K562 (cell line): Measurements from ENCODE around the gene ZNHIT1. TPM values are rescaled to one million over a fixed set of nuclear protein-coding genes. Genes with fewer than 3 reads are reported as not detected.

Experiments used
- ATF1 ChIP-seq, 2 experiments: fragments of 450-650 bp in 1 of 2; IDR thresholded peaks; 2 replicates each; pipeline ENCODE4 v1.6.1; 2016; ENCODE audit warnings: missing compliant biosample characterization in 1 of 2, missing genetic modification characterization in 1 of 2
- ATF3 ChIP-seq, 2 experiments: fragments of 450-650 bp in 1 of 2; sonication (generic) in 1 of 2; formaldehyde crosslinking in 1 of 2; IDR thresholded peaks in 1 of 2; conservative IDR thresholded peaks in 1 of 2; 2 replicates each; pipeline versions ENCODE4 v1.6.1 to v1.8.1; 2016 to 2023; ENCODE audit warnings: mild to moderate bottlenecking in 2 of 2, moderate library complexity in 2 of 2, inconsistent platforms in 1 of 2, missing genetic modification reagents in 1 of 2
- BCOR ChIP-seq: fragments of 450-650 bp; IDR thresholded peaks from 2 replicates; pipeline ENCODE4 v1.6.1; 2016
- DIDO1 ChIP-seq: fragments of 450-650 bp; IDR thresholded peaks from 2 replicates; pipeline ENCODE4 v1.6.1; 2016; ENCODE audit warnings: low read depth, missing biosample characterization, missing genetic modification characterization
- EGR1 ChIP-seq: fragments of 450-650 bp; conservative IDR thresholded peaks from 2 replicates; pipeline ENCODE4 v1.6.1; 2017; ENCODE audit warnings: mild to moderate bottlenecking
- ELK3 ChIP-seq: fragments of 450-650 bp; formaldehyde crosslinking; IDR thresholded peaks from 2 replicates; pipeline ENCODE4 v1.4.0; 2020; ENCODE audit warnings: mild to moderate bottlenecking
- KLF16 ChIP-seq: IDR thresholded peaks from 2 replicates; pipeline ENCODE4 v1.6.1; 2016; ENCODE audit warnings: antibody characterized with exemption
- MBD2 ChIP-seq: sonication (generic); IDR thresholded peaks from 2 replicates; pipeline ENCODE4 v1.6.1; 2016; ENCODE audit warnings: low read depth, borderline replicate concordance
- NKRF ChIP-seq: fragments of 450-650 bp; IDR thresholded peaks from 2 replicates; pipeline ENCODE4 v1.6.1; 2016; ENCODE audit warnings: borderline replicate concordance
- SAFB ChIP-seq: fragments of 200-400 bp; formaldehyde crosslinking; IDR thresholded peaks from 2 replicates; pipeline ENCODE4 v1.6.1; 2017; ENCODE audit warnings: low read depth, low read length, borderline replicate concordance
- SIRT6 ChIP-seq: IDR thresholded peaks from one replicate; pipeline ENCODE4 v1.6.1; 2012; ENCODE audit warnings: low read depth, mild to moderate bottlenecking, control low read depth, inconsistent platforms, low read length, moderate library complexity
- SNIP1 ChIP-seq: fragments of 450-650 bp; IDR thresholded peaks from 2 replicates; pipeline ENCODE4 v1.7.1; 2017; ENCODE audit warnings: low read depth, mild to moderate bottlenecking
- STAT6 ChIP-seq: sonication (generic); formaldehyde crosslinking; IDR thresholded peaks from 2 replicates; pipeline ENCODE4 v1.8.1; 2023; ENCODE audit warnings: mild to moderate bottlenecking, missing genetic modification reagents
- ZBTB5 ChIP-seq: fragments of 450-650 bp; IDR thresholded peaks from 2 replicates; pipeline ENCODE4 v1.6.1; 2017; ENCODE audit warnings: antibody characterized with exemption
- polyA plus RNA-seq, 8 experiments: library from polyadenylated mRNA; depleted of rRNA in 4 of 8; stranded (reverse) in 5 of 8; unstranded in 3 of 8; fragments of >200 nt; fragmentation: Nextera tagmentation in 2 of 8; fragmentation: Illumina TruSeq in 1 of 8; extraction: Ambion mirVana in 2 of 8; extraction: Trizol in 1 of 8; gene quantifications; 2 replicates each; pipeline versions ENCODE4 v1.2.1 to v1.2.3, GENCODE V29; 2011 to 2014; ENCODE audit warnings: inconsistent platforms in 1 of 8, missing spikeins in 1 of 8
- total RNA-seq, 7 experiments: library from RNA; depleted of rRNA in 6 of 7; stranded (reverse); fragments of >200 nt in 6 of 7; fragmentation: Illumina TruSeq in 2 of 7; extraction: Trizol in 2 of 7; gene quantifications; 2 replicates each; pipeline versions ENCODE4 v1.2.1 to v1.2.3, GENCODE V29; 2011 to 2021; ENCODE audit warnings: low replicate concordance in 1 of 7

Gene ZNHIT1
- total and polyA plus RNA-seq, 9 of the 15 experiments (the other 6 are each of a cell fraction or from before 2014, with no cell fraction given), result 6.4 to 162 (median 70.1) TPM

GRCh38 chr7:101169110-101169837 lies 48.7 kb upstream of the ZNHIT1 start (continued):
- TF ChIP-seq MBD2 (peak; percentile 20; the same call in 1 of the 2 replicates), SAFB (no peak), EGR1 (peak; percentile 97), SNIP1 (0 out of 2 replicates have a peak, but pooled peaks have one; percentile 23), ATF3 (IDR thresholded peaks at IDR 0.05) (peak; percentile 92), ATF3 (CRISPR knock-in tag; conservative IDR thresholded peaks at IDR 0.05) (no peak), ELK3 (CRISPR knock-in tag) (no peak), ZBTB5 (no peak), DIDO1 (tag) (peak; percentile 44; the same call in 1 of the 2 replicates), SIRT6 (no peak), STAT6 (CRISPR knock-in tag) (no peak), BCOR (peak; percentile 23; the same call in 1 of the 2 replicates), KLF16 (0 out of 2 replicates have a peak, but pooled peaks have one; percentile 48), NKRF (peak; percentile 43; the same call in 1 of the 2 replicates), ATF1 (CRISPR knock-in tag; IDR thresholded peaks at IDR 0.05) (no peak), ATF1 (tag; IDR thresholded peaks at IDR 0.05) (peak; percentile 41; the same call in 1 of the 2 replicates)
